NOMO-1 (cell line): Measurements from ENCODE around the gene CAMKMT.
A peak's percentile ranks its signal among the peaks of the same experiment; 100 is the strongest.

Experiments used
- DNase-seq, 2 experiments: peaks; one replicate each; lab custom pipeline; 2025; ENCODE audit not compliant: unreplicated experiment in 2 of 2; lab: John Stamatoyannopoulos, UW

CAMKMT gene

DNA sequence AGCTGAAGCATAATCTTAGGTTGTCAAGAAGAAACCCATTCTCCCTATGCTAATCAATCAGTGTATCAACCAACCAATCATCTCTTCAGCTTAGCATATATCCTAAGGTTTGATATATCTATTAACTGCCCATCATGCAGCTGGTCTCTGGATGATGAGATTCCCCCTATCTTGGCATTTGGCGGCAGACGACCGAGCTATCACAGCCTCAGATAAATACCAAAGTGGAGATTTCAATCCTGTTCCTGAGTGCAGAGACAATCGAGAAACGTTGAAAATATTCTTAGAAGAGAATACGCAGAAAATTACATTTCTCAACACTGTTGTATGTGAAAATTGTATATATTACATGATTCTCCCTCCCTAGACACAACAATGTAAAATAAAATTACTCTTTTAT lies 320.7 kb downstream of the CAMKMT start:
- DNase-seq: no peak

DNA sequence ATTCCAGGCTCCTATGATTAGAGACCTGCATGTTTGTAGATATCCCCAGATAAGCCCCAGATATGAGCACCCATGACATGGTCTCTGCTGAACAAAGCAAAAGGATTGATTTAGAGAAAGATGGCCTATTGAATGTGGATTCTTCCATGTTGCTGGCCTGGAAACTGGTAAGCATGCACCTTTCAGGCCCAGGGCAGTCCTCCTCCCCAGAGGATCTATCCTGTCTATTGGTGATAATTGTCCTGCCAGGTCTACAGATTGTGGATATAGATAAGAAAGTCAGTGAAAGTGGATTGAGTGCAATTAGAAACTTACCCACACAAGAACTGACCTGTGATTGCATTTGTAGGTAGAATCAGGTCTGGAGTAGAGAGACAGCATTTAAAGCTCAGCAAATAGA lies 322.8 kb downstream of the CAMKMT start:
- no peak for DNase-seq

DNA sequence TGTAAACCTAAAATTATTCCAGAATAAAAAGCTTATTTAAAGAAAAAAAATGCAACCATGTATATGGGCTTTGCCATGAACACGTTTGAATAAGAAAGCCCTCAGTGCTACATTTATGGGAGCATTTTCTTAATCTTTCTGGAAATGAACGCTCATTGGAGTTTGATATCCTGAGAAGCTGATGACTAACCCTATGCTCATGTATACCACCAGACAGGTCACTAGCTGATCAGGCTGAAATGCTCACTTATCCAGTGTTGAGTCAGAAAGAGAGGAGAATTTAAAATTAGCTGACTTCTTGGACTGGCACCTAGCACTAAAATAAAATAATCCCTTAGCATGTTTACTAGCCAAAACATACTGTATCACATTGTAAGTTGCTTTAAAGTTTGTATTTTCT lies 324.8 kb downstream of the CAMKMT start:
- no peak for DNase-seq

DNA sequence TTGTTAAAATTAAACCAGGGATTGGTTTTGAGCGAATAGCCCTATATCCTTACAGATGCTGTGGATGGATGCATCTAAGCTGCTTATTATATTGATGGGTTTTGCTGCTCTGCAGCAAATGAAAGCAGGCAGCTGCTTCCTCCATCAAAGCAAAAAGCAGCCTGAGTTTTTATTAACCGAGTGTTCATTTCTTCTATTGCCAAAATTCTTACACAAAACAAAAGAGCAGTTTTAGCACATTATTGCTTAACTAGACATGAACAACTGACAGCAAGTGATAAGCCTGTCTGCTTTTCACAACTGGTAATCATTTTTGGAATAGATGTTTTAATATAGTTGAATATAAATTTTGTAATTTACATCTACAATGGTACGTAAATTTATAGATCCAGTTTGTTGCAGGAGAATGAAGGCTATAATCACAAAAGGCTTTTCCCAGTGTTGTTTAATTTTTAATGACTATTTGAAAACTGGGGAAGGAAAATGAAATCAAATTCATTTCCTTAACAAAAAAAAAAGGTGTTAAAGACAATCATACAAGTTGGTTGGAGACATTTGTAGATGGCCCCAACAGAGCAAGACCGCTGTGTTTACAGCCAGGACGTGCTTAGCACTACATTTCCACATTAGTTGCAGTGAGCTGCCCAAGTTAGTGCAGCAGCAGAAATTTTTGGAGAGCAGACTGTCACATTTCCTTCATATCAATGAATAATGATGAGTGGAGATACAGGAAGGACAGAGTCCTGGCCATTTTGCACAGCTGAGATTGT lies 326.1 kb downstream of the CAMKMT start:
- no peak for DNase-seq

DNA sequence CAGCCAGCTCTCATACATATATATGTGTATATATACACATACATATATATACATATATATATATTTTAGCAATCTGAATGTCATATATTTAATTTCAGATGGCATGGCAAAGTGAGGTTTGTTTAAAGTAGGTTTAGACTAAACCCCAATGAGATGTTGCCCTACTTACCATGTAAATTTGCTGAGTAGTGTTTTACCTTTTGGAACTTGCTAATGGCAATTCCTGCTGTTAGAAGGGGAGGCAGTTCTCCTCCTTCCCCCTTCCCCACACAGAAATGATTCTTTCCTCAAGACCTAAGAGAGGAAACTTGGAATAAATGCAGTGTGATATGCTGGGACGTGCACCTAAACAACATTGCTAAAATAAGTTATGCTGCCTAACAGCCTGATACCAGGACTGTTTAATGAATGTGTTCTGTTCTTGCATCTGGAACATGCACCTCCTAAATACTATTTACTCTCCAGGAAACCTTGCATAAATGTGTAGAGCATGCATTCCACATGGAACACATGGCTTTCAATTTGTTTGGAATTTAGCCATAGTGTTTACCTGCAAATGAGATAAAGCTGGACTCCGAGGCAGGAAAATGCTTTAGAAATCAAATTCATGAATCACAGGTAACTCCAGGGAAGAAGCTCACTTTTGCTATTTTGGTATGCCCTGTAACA lies 326.8 kb downstream of the CAMKMT start:
- no peak for DNase-seq

DNA sequence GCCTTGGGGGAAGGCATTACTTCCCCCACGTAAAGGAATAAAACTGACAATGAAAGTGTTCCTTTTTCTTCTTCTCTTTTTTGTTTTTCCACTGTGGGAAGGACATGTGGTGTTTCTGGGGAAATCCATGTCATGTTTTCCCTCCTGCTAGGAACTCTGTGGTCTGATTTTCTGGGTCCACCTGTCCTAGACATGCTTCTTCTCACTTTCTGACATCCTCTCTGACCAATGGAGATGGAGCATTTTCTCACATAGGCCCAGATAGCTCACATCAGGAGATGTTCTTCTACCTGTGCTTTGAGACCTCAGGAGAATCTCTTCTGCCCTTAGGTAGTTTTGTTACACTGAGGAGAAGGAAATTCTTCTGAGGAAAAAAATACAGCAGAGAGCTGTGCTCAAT lies 327.8 kb downstream of the CAMKMT start:
- no peak for DNase-seq

DNA sequence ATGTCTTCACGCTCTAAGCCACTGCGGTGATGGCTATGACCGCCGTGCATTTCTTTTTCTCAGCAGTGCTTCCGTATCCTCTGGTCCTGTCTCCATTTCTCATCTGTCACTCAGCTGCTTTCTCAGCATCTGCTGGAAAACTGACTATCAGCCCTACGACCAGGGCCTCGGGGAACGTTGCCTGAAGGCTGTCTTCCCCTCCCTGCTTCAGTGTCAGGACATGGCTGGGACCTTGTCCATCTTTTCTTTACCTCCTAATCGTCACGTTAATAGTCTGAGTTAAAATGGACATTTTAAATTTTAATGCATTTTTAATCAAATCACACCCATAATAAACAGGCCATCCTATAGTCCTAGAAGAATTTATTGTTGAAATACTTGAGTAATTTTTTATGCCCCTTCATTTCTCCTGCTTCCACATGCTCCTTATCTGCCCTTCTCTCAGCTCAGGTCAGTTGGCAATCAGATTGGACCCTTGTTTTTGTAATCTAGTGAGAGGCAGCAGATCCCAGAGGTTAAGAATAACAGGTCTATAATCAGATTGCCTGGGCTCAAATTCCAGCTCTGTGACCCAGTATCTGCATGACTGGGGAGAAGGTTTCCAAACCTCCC lies 329.5 kb downstream of the CAMKMT start:
- no peak for DNase-seq

DNA sequence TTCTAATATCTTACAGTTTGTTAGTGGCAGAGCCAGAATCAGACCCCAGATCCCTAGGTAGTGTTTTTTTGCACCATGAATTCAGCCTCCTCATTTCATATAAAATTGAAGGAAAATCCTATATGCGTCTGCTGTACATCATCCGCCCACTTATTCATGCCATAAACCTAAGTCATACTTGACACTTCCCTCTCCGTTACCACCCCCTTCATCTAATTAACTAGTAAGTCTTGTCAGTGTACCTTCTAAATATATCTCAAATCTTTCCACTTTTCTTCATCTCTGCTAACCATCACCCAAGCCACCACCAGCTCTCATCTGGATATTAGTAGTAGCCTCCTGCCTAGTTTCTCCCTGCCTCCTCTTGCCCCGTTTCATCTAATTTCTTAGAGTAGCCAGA lies 331.1 kb downstream of the CAMKMT start:
- DNase-seq: no peak

DNA sequence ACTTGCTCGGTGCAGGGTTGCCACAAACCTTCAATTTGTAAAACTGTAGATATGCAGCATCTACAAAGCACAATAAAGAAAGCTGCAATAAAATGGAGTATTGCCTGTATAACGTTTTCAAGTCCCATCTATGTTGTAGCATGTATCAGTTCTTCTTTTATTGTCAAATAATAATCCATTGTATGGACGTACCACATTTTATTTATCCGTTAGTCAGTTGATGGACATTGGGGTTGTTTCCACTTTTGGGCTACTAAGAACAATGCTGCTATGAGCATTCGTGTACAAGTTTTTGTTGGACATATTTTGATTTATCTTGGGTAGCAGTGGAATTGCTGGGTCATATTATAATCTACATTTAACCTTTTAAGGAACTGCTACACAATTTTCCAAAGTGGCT lies 339.1 kb downstream of the CAMKMT start:
- no peak for DNase-seq

DNA sequence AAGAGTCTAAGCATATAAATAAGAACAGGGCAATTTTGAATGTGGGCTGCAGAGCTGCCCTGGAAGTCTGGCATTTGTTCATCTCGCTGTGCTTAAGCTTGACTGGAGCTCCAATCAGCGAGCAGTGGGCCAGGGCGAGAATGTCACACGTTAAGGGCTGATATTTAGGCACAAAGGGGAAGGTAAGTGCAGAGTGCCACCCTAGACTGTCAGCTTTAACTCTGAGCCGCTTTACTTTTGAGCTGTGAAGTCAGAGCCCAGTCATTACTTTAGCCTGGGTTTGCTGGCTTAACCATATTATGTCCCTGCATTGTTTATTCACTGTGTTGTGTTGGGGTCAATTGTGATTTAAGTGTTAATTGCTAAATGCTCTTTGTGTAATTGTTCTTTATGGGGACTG lies 343.6 kb downstream of the CAMKMT start:
- no peak for DNase-seq

DNA sequence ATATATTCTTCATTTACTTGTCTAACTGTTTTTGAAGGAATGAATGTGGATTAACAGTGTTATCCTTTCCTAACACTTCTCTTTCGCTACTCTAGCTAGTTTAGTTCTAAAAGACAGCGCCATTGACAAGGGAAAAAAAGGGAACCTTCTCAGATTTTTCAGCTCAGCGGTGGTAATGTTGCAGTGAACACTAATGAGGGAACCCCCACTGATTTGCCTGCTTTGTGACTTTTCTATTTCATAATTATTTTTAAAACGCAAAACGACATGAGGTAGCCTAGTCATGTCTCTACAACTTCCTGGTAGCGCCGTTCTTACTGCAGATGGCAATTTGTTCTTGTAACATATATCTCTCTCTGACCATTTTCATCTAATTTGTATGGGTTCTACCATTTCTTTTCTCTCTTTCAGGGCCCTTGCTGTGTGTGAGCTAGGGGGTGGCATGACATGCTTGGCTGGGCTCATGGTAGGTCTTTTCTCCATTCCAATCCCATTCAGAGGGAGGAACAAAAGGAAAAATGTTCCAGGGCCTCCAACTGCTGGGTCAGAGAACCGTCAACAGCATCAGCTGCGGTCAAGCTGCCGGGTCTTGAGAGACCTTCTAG lies 344.2 kb downstream of the CAMKMT start:
- DNase-seq: peak; percentile 16 to 29

DNA sequence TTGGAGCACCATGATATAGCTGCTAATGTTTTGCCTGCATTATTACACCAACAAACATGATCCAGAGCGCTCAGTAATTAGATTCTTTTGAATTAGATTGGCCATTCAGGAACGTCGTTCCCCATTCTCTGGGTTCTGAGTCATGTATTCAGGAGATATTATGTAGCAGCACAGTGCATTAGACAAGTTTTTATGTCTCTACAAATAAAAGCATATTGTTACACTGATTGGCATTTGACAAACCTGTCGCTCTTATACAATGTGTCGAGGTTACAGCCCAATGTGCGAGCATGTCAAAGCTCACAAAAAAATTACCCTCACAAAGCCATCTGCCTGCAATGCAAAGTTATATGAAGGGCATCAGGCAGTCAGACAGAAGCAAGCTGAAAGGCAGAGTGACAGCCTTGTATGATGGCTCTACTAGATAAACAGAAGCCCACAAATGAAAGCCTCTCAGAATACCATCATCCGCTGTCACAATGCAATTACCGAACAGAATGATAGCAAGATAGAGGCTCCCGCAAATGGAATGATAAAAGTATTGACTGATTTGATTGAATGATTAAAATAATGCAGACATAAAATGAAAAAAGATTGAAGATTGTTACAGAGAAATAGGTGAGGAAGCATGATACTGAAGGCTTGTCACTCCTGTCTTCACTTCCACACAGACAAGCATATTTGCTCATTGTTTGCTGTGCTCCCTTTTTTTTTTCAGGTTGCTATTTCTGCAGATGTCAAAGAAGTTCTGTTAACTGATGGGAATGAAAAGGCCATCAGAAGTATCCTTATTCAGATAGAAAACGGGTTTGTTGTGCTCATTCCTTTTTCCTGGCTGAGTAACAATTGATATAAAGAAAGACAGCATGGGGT lies 345.2 kb downstream of the CAMKMT start:
- DNase-seq: no peak

DNA sequence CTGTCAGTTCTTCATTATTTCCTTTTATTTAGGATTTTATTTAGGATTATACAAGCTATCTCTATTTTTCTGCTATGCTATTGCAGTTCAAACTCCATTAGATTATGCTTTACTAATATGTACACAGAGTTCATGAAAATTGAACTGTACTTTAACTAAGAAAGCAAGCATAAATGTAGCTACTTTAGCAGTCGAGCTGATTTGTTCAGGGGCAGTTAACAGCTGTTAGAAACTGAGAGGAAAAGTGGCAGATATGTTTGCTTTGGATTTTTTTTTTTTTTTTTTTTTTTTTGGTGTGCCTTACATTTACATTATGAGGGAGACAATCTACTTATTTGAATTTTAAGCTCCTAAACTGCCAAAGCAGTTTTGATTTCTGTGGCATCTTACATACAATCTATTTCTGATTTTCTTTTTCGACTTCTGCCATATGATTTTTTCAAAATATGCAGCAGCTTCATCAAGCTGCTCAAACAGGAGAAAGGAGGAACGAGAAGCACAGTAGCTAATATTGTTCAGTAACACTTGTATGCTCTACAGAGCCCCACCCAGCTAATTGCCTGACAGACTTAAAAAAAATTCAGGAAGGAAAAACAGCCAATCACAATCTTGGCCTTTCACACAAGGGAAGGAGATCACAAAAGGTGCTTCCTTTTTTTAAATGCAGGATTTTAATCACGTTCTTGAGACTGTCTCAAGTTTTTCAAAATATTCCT lies 346.4 kb downstream of the CAMKMT start:
- peak; percentile 88 to 96 for DNase-seq

DNA sequence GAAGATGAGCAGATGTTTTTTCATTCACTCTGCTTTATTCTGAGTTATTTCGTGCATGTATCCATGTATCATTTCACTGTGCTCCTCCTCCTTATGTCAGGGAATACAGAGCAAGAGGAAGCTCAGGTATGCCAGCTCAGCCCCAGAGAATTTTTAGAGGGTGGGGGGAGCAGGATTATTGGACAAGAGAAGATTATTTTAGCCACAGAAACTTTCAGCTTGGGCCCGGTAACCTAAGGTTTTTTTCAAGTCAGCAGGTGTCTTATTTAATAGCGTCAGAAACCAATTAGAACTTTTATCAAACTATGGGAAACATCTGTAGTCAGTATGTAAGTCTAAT lies 346.9 kb downstream of the CAMKMT start:
- no peak for DNase-seq

DNA sequence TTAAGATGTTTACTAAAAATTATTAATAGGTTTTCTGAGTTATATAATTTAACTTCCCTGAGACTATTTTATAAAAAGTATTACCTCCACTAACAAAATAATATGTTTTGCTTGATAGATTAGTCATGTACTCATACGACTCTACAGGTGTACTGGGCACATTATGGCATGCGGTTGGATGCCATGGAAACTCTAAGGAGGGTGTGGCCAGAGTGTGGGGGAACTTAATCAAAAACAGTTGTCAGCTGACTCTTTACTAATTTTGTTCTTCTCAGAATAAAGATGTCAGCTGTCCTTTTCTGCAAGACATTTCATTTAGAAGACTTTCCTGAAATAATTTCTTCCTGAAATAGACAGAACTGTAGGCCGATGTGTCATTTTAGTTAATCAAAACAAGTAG lies 351.4 kb downstream of the CAMKMT start:
- no peak for DNase-seq

DNA sequence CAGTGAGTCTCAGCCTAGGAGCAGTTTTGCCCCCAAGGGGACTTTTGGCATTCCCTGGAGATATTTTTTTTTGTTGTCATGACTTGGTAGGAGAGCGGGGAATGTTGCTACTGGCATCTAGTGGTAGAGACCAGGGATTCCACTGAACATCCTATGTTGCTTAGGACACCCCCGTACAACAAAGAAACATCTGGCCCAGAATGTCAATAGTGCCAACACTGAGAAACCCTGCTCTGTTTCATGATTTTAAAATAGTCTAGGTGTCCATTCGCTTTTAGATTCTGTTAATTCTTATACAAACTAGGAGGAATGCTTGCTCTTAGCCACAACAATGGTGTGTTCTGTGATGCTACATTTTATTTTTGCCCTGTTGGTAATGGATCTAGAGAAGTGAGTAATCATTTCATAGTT lies 353.9 kb downstream of the CAMKMT start:
- DNase-seq: no peak

DNA sequence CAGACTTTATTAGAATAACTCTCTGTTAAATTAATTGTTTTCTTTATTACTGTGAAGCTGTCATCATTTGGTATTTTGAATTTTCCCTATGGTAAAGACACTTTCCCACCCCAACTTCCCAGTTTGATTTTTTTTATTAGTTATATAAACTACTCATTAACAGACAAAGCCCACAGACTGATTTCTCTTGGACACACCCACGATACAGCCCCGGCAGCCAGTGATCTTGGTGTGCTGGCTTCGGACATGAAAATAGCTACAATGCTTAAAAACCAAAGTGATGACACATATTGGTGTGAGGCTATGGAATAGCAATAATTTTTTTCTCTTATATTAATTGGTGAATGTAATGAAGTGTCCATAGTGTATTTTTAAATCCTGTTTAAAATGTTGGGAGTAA lies 354.4 kb downstream of the CAMKMT start:
- no peak for DNase-seq

DNA sequence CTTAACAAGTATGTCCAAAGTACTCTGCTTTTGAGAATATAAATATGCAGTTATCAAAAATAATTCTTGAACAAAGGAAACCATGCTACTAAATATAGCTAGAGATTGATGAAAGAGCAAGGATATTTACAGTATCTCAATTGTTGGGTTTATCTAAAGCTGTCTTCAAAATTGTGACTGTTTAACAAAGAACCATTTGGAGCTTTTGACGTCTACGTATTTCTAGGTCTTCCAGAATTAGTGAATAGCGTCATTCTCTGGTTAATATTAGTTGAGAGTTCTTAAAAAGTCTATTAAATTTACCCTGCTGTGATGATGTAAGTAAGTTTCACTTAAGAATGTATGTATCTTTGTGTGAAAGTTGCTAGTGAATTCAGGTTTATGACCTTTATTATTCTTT lies 356.7 kb downstream of the CAMKMT start:
- no peak for DNase-seq

DNA sequence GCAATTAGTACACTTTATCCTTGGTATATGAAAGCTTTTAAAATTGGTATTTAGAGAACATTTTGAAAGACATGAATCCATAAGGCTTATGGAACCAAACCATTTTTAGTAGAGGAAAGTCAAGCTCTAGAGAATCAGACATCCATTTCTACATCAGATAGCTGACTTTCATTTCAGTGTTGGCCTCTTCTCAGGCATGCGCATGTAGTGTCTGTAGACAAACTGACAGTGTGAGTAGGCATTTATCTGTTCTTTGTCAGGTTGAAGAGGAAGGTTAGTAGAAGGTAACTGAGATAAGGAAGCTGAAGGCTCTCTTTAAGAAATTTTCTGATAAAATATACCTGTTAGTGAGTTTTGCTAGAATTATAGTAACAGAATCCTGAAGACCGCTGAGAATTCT lies 357.8 kb downstream of the CAMKMT start:
- DNase-seq: no peak

DNA sequence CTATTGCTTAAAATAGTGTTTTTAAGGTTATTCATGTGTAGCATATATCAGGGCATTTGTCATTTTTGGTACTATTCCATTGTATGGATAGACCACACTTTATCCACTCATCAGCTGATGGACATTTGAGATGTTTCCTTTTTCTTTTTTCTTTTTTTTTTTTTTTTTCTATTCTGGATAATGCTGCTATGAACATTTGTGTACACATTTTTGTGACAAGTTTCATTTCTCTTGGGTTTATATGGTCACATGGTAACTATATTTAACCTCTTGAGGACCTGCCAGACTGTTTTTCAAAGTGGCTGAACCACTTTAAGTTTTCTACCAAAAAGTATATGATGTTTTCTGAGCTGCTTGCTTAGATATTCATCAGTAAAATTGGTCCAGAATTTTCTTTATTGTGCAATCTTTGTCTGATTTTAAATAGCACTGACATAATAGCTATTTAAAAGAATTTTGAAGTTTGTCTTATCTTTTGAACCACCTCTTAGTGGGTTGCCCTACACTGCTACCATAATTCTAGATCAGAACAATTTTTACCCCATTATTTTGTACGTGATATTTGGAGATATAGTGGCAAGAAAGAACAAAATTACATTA lies 360.4 kb downstream of the CAMKMT start:
- DNase-seq: no peak
